GM18499 (cell line): Measurements from ENCODE around the gene ITGB2.

Experiments
- ATAC-seq: cut with Tn5 transposase; IDR thresholded peaks from one replicate; pipeline ENCODE4 v1.9.1; 2021; ENCODE audit warnings: moderate number of reproducible peaks; ENCODE audit not compliant: insufficient read depth, unreplicated experiment

The ITGB2 gene

DNA sequence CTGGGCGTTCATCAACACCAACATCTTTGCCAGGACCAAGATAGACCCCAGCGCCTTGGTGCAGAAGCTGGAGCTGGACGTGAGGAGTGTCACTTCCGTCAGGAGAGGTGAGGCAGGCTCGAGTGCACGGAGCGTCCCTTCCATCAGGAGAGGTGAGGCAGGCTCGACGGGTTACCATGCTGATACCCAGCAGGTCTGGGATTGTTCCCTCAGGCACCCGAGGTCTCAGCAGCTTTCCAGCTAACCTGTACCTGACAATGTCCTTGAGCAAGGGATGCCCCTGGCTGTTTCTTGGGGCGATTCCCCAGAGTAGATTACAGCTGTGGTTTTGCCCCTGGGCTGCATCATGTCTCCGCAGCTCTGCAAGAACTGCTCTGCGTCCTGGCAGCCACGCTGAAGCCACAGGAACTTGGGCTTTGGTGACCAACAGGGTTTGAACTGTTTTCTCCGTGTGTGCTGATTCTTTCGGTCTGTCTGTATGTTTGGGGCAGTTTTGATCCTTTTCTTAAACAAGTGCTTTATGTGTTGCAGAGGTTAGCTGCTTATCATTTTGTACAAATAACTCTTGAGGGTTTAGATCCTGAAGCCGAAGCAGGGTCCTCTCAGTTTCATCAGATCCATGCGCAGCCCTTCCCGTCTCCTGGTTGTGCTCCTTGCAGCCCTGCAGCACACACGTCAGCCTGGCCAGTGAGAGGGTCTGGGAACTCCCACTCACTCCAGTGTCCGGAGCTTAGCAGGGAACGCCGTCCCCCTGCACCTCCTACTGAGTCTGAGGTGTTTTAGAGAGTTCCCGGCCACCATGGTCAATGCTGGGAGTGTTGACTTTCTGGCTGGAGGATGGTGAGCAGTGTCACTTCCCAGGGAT is 23.2 kb upstream of the ITGB2 start:
- no peak for ATAC-seq

DNA sequence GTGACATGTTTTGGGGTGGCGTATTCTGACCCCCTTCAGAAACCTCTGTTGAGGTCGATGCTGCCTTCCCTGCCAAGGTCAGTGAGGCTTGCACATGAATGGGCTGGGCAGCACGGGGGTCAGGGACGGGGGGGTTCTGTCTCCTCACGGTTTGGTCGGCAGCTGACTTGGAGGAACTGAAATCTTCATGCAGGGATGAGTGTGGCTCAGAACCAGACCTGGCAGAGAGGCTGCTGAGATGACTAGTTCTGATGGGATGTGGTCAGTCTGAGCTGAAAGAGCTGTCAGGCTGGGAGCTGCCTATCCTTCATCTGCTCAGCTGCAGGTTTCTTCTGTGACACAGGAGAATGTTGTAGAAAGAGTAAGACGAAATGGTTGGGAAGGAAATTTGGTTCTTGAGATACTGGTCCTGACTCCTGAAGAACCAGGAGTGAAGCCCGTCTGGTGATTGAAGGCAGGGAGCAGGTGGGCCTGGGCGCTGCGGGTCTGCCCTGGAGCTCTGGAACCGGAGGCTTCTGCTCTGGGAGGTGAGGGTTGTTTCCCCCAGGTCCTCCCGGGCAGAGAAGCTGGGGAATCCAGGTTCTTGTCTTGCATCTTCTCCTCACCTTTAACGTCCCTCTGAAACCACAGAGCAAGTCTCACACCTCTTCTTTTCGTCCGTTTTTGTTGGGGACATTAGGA is 22.4 kb upstream of the ITGB2 start:
- no peak for ATAC-seq

DNA sequence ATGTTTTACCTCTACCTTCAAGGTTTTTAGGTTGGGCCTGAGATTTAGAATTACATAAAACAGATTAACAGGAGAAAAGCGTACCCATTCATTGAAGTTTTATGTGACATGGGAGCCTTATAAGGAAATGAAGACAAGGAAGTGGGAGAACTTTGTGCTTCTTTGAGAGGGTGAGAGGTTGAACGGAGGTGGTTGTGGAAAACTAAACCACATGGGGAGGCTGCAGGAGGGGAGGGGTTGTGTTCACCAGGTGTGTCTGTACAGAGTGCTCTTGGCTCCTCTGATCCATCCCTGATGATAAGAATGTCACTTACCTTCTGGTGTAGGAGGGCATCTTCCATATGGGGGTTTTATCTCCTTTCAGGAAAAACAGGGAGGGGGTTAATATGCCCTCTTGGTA is 21.9 kb upstream of the ITGB2 start:
- no peak for ATAC-seq

DNA sequence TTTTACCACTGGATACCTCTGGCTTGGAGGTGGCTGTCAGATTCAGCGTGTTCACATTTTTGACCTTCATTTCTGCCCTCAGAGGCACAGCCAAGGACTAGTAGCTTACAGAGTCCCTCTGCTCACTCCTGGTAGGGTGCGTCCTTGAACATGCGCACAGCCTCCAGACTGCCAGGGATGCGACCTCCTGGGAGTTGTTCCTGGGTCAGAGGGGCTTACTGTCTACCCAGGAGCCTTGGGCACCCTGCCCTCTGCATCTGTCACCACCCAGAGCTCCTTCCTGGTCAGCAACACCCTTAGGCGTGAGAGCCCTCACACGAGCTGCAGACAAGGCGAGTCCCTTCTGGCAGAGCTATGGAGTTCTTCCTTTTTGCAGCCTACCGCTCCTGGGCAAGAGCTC is 20.9 kb upstream of the ITGB2 start:
- ATAC-seq = no peak

- no peak for ATAC-seq
Observed at GRCh38 chr21:44940116-44940631, 19.5 kb upstream of the ITGB2 start.

GRCh38 chr21:44939532-44940115 is 18.9 kb upstream of the ITGB2 start, which contains the start of gene SLX9:
TSS of gene SLX9 (plus strand) at chr21:44940029. CDS start at chr21:44940058, 29 bp downstream.
- ATAC-seq = no peak

GRCh38 chr21:44938772-44939531 is 18.3 kb upstream of the ITGB2 start:
- ATAC-seq = no peak

DNA sequence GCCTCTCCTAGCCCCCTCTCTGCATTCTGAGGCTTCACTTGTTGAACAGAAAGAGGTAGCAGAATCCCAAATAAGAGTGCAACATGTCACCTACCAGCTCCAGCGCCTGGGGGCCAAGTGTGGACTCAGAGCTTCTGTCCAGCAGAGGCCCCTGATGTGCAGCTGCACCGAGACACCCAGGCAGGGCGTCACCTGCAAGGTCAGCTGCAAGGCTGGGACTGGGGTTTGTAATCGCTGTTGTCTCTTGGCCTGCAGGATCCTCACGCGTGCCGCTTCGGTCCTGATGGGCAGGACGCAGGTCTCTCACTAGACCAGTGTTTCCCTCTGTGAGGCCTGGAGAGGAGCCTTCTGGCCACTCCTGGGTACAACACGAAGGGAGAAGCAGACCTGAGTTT is 14.8 kb upstream of the ITGB2 start:
- ATAC-seq = no peak

DNA sequence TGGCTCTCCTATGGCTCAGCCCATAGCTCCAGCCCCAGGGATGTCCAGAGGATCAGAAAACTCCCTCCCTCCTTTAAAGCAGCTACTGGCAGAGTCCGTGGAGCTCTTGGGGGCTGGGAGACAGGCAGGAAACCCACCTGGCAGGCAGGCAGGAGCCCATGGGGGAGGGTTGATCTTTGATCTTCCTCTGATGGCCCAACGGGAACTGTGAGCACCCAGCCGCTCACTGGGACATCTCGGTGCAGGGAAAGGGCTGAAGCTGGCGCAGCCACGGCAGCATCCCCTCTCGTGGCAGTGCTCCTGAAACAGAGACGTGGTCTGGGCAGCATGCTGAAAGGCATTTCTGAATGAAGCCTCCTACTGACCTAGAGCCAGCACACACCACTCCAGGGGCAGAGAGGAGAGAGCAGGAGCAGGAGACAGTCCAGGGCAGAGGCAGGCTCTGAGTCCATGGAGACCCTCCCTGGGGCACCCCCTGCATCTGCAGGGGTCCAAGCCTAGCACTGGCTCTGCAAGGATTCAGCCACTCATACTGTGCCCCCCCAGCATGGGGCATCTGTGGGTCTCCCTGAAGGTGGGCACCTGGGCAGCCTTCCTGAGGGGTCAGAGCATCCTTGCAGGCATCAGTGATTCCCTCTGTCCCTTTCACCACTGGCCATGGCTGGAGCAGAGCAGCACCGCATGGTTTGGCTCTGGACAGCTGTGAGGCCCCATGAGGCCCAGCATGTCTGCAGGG is 14.3 kb upstream of the ITGB2 start:
- ATAC-seq = no peak

DNA sequence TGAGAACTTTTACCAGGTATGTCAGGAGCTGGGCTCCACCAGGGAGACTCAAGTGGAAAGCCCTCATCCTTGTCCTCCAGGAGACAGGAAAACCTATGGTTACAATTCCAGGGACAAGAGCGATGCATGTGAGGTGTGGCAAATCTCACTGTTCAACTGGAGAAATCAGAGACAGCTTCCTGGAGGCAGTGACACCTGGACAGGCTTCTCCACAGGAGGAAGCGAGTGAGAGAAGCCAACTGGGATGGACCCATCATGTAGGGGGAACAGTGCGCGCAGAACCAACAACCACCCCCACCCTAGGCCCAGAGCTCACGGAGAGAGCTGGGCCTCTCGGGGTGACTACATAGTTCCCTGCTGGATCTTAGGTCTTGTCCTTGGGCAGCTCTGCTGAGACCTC is 13.6 kb upstream of the ITGB2 start:
- ATAC-seq = no peak

GRCh38 chr21:44933918-44934260 is 13.2 kb upstream of the ITGB2 start:
- no peak for ATAC-seq

- no peak for ATAC-seq
Observed at GRCh38 chr21:44933199-44933917, 12.7 kb upstream of the ITGB2 start.

DNA sequence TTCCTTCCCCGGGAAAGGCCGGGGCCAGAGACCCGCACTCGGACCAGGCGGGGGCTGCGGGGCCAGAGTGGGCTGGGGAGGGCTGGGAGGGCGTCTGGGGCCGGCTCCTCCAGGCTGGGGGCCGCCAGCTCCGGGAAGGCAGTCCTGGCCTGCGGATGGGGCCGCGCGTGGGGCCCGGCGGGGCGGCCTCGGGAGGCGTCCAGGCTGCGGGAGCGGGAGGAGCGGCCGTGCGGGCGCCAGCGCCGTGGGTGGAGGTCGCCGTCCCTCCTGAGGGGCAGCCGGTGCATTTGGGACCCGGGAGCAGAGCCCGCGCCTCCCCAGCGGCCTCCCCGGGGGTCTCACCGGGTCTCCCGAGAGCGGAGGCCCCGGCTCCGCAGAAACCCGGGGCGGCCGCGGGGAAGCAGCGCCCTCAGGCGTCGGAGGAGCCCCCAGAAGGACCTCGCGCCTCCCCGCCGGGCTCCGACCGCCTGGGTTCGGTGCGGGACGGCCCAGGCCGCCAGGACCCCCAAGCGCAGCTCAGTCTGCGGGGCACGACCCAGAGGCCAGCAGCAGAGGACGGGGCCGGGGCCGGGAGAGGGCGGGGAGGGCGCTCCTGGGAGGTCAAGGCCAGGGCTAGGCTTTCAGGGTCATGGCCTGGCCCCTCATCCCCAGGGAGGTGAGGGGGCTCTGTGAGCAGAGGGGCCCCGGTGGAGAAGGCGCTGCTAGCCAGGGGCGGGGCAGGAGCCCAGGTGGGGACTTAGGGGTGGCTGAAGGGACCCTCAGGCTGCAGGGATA is 11.9 kb upstream of the ITGB2 start:
- no peak for ATAC-seq

- no peak for ATAC-seq
Observed at GRCh38 chr21:44931501-44932407, 11.1 kb upstream of the ITGB2 start.

- ATAC-seq = no peak
Observed at GRCh38 chr21:44931137-44931500, 10.4 kb upstream of the ITGB2 start.

GRCh38 chr21:44930543-44930981 is 9.9 kb upstream of the ITGB2 start:
- ATAC-seq = no peak

DNA sequence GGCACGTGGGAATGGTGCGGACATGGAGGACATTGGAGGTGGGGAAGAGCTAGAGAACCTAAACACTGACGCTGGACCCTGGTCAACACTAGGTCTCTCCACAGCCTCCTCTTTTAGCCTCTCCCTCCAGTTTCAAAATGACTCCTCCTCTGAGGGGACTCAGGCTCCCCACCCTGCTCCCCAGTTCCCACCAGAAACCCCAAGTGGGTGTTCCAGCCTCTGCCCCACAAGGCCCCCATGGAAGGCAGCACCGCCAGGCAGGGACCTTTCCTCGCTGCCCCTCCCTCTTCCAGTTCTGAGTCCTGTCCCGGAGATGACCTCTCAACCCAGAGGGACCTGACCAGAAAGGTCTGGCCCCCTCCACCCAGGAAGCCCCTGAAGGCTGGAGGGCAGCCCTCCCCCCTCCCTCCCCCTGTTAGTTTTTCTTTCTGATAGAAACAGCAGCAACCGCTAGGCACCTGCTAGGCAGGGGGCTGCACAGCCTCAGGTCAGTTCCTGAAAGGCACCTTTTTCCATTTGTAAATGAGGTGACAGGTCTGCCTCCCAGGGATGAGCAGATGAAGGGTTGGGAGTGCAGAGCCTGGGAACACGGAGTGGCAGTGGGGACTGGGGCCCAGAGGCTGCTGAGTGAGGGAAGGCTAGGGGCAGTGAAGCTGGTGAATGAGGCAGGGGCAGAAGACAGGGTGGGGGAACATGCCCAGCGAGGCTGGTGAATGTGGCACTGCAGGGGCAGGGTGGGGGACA is 9.3 kb upstream of the ITGB2 start:
- no peak for ATAC-seq
